NK-92 (cell line): Measurements from ENCODE around the gene FGF14.
"Not testable (repeated sequence)": the region's sequence is repeated elsewhere in the genome, so short reads cannot be mapped to it uniquely, and the experiment has no call there.

Experiments
- DNase-seq: peaks from one replicate; lab custom pipeline; 2025; ENCODE audit not compliant: unreplicated experiment; lab: John Stamatoyannopoulos, UW

The FGF14 gene

GRCh38 chr13:102139626-102140025 lies 262.2 kb downstream of the FGF14 start:
- no peak for DNase-seq

DNA sequence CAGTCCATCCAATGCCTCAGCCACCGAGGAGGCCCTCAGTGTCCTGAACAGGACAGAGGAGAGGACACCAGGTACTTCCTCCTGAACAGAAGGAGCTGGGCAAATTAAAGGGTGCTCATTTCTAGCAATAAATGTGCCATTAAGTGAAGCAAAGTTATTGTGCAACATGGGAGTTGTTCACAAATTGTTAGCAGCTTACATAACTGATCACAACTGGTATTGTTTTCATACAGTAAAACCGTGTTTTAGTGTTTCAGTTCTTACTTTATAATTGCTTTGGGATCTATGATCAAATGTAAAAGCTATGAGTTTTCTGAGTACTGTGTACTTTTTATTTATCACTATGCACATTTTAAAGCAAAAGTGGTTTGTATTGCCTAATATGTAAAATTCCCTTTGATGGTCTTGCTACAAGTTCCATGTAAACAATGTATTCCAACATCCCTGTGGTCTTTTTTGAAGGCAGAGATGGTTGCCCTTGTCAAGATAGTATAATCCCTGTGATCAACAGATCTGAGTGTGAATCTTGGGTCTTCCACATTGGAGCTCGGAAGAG lies 263.1 kb downstream of the FGF14 start:
- DNase-seq = no peak

DNA sequence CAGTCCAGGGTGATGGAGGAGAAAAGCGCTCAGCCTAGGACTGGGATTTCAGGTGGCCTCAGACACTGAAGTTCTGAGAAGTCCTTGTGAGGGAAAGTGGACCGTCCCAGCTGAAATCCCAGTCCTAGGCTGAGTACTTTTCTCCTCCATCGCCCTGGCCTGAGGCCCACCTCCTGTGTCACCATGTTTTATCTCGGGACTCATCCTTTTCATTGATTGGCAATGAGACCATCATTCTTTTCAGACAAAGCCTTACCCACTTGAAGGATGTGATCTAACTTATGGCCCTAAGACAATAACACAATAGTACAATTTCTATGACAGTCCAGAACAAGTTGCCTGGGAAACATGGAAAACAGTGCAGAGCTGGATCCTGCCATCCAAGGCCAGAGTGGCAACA lies 263.9 kb downstream of the FGF14 start:
- DNase-seq = not testable (repeated sequence)

DNA sequence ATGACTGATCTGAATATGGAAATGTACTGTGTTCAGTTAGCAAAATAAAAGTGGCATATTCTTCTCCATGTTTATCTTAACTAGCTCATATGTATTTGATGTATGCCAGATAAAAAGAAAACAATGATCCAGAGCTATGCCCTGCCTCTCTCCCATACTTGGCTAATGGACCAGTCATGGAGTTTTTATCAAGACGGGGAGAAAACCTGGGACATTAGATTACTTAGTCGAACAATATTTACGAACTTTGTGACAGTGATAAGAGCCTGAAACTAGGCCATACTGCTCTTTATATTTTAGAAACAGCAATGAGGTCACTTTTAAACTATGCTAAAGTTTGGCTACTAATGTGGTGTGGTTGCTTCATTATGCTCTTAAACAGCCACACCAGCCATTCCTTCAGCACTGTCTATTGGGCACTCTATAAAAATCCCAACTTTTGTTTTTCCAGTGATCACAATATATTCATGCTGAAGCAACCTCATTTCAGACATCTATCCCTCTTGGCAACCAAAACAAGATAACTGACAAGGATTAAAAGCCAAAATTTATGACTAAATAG lies 265.0 kb downstream of the FGF14 start:
- no peak for DNase-seq

DNA sequence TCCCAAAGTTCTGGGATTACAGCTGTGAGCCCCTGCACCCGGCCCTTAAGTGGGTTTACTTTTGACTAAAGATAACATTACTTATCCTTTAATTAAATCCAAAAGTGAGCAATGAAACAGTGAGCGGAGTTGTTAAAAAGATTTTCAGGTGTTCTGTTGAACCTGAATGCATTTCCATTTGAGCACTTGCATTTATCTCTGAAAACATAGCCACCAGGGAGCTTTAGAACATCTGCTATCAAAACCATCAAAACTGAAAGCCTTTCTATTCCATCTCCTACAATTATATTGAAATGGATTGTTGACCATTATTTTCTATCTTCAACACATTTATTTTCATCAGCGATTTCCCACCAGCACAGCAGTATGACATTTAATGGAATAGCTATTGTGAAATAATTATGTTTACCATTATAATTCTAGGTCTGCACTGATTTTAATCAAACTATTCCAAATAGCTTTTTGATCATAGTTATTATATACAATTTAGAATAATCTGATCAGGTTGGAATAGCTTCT lies 269.0 kb downstream of the FGF14 start:
- DNase-seq = no peak

- DNase-seq = no peak
Observed at GRCh38 chr13:102131246-102131645, 270.6 kb downstream of the FGF14 start.

GRCh38 chr13:102128216-102128810 lies 273.5 kb downstream of the FGF14 start:
- no peak for DNase-seq

- no peak for DNase-seq
Observed at GRCh38 chr13:102127153-102127552, 274.7 kb downstream of the FGF14 start.

DNA sequence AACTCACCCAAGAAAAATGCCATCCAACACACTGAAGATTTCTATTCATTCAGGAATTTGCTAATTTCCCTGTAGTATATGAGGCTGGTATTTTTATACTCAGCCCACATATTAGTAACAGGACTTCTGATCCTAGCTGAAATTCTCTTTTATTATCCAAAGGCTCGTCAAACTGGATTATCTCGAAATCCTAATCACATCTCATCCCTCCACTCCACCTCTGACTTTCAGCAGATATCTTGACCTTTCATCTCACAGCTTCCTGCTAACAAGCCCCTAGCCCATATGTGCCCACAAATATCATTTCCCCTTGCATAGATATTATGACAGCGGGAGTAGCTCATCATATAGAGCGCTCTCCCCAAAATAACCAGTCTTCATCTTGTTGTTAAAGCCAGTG lies 279.7 kb downstream of the FGF14 start:
- no peak for DNase-seq

DNA sequence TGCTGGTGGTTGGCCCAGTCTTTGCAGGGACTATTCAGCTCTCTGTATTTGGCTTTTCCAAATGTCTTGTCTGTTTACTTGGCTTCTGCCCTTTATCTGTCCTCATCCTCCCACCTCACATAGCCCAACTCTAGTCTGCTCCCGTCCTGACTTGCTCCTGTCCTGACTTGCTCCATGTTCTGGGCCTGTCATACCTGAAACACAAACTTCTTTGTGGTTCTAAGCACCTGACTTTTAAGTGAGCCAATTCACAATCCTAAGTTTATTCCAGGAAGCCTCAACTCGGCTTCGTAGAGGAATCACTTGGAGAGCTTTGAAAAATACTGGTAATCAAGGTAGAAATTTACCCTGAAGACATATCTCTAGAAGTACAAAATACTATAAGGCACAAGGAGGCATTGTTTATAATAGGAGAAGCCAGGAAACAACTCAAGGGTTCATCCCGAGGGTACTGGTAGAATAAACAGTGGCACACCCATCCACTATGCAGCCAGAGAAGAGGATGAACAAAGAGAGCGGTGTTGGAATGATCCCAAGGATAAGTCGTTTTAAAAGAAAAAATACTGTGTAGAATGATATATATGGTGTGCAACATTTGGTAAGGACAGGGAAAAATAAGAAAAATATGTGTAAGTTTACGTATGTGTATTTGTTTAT lies 284.5 kb downstream of the FGF14 start:
- DNase-seq = no peak

GRCh38 chr13:102103469-102103868 lies 298.4 kb downstream of the FGF14 start:
- no peak for DNase-seq

- DNase-seq = no peak
Observed at GRCh38 chr13:102100234-102100633, 301.6 kb downstream of the FGF14 start.

DNA sequence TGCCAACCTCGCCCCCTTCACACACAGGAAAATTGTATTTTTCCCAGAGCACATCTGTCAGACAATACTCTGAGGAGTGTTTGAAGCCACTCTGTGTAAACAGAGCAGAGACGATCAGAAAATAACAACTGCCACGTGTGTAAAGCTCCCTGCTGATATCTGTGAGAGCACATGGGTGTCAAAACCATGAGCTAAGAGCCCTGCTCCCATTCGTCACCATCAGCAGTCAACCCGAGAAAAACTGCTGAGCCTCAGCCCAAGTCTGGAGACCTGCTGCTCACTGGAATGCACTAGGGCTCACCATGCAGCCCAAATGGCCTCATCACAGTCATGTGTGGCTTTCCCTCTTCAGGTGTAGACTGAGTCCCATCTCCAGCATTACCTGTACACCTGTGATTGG lies 304.1 kb downstream of the FGF14 start:
- no peak for DNase-seq

GRCh38 chr13:102093288-102093687 lies 308.6 kb downstream of the FGF14 start:
- not testable (repeated sequence) for DNase-seq

DNA sequence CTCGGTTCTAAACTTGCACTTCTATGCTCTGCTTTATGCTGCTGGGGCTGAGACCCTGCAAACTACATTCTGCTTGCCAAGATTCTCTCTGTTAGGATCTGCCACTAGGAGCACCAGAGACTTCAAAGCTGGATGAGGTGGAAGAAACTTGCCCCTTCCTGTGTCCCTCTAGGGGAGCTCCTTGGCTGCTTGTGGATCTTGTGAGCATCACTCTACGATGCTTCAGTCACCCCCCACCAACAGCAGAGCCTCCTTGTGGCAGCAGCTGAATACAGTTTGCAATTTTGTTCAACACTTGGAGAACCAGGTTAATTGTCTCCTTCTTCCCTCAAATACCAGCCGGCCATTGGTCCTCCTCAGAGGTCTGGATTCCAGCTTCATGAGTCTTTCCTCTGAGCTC lies 310.6 kb downstream of the FGF14 start:
- DNase-seq = no peak

DNA sequence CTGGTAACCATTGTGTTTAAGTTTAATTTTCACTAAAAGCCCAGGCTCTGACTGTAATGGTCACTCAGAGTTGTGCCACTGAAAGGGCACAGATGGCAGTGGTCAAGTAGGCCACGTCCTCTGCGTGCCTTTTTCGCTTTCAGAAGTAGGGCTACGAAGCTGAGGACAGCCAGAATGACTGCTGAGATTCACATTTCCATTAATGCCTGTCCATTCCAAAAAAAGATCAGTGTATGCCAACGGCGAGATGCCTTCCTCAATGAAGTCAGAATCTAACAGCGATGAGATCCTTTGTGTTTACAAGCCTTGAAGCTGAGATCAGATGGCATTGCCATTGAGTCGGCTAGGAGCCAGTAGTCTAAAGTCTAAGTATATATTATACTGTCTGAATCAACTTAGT lies 311.3 kb downstream of the FGF14 start:
- no peak for DNase-seq

DNA sequence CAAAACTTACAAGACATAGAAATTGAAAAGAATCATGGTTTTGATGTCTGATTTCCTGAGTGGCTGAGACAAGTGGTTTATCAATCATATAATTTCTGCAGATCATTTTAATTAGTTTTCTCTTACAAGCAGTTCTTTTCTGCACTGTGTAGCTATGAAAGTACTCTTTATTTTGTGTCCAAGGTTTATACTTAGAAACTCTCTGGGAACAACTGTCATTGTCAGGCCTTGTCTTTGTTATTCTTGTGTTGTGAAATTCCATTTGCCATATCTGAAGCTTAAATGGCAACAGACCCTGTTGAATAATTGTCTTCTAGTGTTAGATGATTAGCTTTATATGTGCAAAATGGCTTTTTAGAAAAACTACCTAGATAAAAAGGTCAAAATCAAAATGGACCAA lies 312.1 kb downstream of the FGF14 start:
- DNase-seq = no peak

- DNase-seq = no peak
Observed at GRCh38 chr13:102089177-102089576, 312.7 kb downstream of the FGF14 start.

DNA sequence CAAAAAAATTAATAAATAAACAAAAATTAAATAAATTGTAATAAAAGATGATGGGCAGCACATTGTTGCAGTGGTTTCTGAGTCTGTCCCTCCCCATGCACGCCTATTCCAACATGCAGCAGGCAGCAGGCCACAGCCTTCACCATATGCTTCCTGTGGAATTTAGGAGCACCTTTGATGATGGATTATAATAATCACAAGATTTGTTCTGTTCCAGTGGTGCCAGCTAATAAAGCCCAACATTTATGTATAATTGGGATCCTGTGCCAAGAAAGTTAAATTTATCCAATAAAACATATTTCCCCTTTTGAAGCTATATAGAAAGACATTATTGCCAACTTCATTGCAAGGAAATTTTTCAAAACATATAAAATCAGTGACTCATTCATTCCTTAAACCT lies 328.6 kb downstream of the FGF14 start:
- no peak for DNase-seq

DNA sequence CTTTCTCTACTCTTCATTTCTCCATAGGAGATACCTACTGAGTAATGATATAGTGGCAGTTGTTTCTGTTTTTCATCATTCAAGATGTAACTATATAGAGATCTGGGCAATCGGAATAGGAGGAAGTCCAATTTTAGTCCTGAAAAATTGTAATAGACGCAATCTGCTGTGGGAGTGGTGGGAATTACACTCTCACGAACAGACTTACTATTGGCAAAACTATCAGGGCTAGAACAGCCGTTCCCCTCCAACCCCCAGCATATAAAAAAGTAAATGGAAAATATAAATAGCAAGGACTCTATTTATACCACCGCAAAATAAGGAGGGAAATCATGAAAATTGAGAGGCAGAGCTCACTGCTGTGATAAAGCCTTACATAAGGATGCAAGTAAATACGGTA lies 330.1 kb downstream of the FGF14 start:
- no peak for DNase-seq

DNA sequence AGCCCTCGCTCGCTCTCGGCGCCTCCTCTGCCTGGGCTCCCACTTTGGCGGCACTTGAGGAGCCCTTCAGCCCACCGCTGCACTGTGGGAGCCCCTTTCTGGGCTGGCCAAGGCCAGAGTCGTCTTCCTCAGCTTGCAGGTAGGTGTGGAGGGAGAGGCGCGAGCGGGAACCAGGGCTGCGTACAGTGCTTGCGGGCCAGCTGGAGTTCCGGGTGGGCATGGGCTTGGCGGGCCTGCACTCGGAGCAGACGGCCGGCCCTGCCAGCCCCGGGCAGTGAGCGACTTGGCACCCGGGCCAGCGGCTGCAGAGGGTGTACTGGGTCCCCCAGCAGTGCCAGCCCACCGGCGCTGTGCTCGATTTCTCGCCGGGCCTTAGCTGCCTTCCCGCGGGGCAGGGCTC lies 333.5 kb downstream of the FGF14 start:
- DNase-seq = not testable (repeated sequence)

DNA sequence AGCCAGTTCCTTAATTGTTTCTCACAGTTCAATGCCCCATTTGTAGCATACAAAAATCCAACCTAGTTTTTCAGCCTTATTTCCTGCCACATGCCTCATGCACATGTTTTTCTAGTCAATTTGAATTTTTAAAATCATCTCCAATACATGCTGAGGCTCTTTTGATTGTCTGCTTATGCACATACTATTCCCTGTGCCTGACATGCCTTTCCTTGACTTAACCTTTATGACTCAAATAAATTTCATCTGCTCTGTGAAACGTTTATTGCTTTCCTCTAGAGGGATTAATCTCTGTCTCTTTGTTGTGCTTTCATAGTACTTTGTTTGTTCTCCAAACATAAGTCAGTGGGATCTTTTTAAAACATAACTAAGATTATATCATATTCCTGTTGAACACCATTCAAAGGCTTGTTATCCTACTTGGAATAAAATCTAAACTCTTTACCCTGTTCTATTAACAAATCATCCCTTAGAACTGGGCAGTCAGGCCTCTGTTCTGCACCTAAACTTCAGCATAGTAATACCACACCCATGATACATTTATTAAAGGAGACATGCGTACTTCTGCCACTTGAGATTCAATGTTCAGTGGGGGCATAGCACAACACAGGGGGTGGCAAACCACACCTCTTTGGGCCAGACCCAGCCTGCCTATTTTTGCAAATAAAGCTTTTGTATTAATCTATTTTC lies 346.6 kb downstream of the FGF14 start:
- no peak for DNase-seq
